PC-9 (cell line): ENCODE results near the gene CCDC136. TPM values are rescaled to one million over a fixed set of nuclear protein-coding genes. Genes with fewer than 3 reads are reported as not detected.

Source experiments
- BruUV-seq: library from RNA; stranded (reverse); fragments of 400-500 nt; replicated peaks from 2 replicates; lab custom pipeline; 2021; lab: Mats Ljungman, UMichigan
- CTCF ChIA-PET: fragments of 300-600 bp; sonication (Branson Sonifier 250); formaldehyde crosslinking; loops from one replicate; lab custom pipeline; 2022; ENCODE audit warnings: antibody characterized with exemption; lab: Charles Lee
- POLR2A ChIA-PET: fragments of 300-600 bp; sonication (Branson Sonifier 250); formaldehyde crosslinking; loops from one replicate; lab custom pipeline; 2022; ENCODE audit warnings: antibody characterized with exemption; ENCODE audit not compliant: unreplicated experiment; lab: Charles Lee
- DNase-seq, 2 experiments: peaks; one replicate each; pipeline versions ENCODE4 v3.0.0 to v3.0.0-alpha.2; 2015 to 2022; ENCODE audit warnings: mixed read lengths in 1 of 2
- H2AFZ ChIP-seq: fragments of 200-600 bp; sonication (generic); 2 replicates; pipeline ENCODE4 v1.8.1; 2017; ENCODE audit warnings: antibody characterized with exemption
- H3F3A ChIP-seq: fragments of 200-600 bp; sonication (generic); 2 replicates; pipeline ENCODE4 v1.8.1; 2017; ENCODE audit warnings: antibody characterized with exemption, mild to moderate bottlenecking, low read depth; ENCODE audit not compliant: insufficient read depth
- H3K27ac ChIP-seq: fragments of 200-600 bp; sonication (generic); 2 replicates; pipeline ENCODE4 v1.6.1; 2016; ENCODE audit warnings: mixed run types
- H3K27me3 ChIP-seq: fragments of 200-600 bp; sonication (generic); 2 replicates; pipeline ENCODE4 v1.6.1; 2016; ENCODE audit warnings: low read depth, mixed run types; ENCODE audit not compliant: insufficient read depth
- H3K36me3 ChIP-seq: fragments of 200-600 bp; sonication (generic); 2 replicates; pipeline ENCODE4 v1.6.1; 2016; ENCODE audit warnings: low read depth, mixed run types
- H3K4me1 ChIP-seq: fragments of 200-600 bp; sonication (generic); replicated peaks from 2 replicates; pipeline ENCODE4 v1.6.1; 2016; ENCODE audit warnings: mixed run types; ENCODE audit not compliant: insufficient read depth
- H3K4me2 ChIP-seq: fragments of 200-600 bp; sonication (generic); 2 replicates; pipeline ENCODE4 v1.6.1; 2017; ENCODE audit warnings: mixed run types
- H3K4me3 ChIP-seq: fragments of 200-600 bp; sonication (generic); 2 replicates; pipeline ENCODE4 v1.6.1; 2016; ENCODE audit warnings: mixed run types
- H3K79me2 ChIP-seq: fragments of 200-600 bp; sonication (generic); 2 replicates; pipeline ENCODE4 v1.6.1; 2017; ENCODE audit warnings: low read depth, mixed run types
- H3K9me2 ChIP-seq: fragments of 200-600 bp; sonication (generic); 2 replicates; pipeline ENCODE4 v1.8.1; 2017; ENCODE audit warnings: mild to moderate bottlenecking; ENCODE audit not compliant: insufficient read depth
- H3K9me3 ChIP-seq: fragments of 200-600 bp; sonication (generic); 2 replicates; pipeline ENCODE4 v1.8.1; 2016; ENCODE audit warnings: low read depth; ENCODE audit not compliant: insufficient read depth
- H4K20me1 ChIP-seq: fragments of 200-600 bp; sonication (generic); 2 replicates; pipeline ENCODE4 v1.8.1; 2017; ENCODE audit not compliant: insufficient read depth
- EZH2 ChIP-seq: fragments of 200-600 bp; sonication (generic); IDR thresholded peaks from 2 replicates; pipeline ENCODE4 v1.8.0; 2017; ENCODE audit warnings: antibody characterized with exemption, low read depth
- intact Hi-C: fragments of 100-400 bp; cut with micrococcal nuclease; formaldehyde crosslinking; loops from one replicate; pipeline ENCODE4 v1.10.0; 2022; ENCODE audit not compliant: unreplicated experiment
- total RNA-seq: library from RNA; stranded (reverse); gene quantifications from 2 replicates; pipeline ENCODE4 v1.2.3, GENCODE V29; 2021
- TF ChIP-seq, protein P1 (sequence below): fragments of 200-600 bp; sonication (generic); conservative IDR thresholded peaks from 2 replicates; pipeline ENCODE4 v1.6.1; 2017; ENCODE audit warnings: mixed run types, antibody characterized with exemption, mild to moderate bottlenecking, moderate library complexity

The CCDC136 gene
- total RNA-seq, 1 experiment from 2014 or later: 7.1 TPM

DNA sequence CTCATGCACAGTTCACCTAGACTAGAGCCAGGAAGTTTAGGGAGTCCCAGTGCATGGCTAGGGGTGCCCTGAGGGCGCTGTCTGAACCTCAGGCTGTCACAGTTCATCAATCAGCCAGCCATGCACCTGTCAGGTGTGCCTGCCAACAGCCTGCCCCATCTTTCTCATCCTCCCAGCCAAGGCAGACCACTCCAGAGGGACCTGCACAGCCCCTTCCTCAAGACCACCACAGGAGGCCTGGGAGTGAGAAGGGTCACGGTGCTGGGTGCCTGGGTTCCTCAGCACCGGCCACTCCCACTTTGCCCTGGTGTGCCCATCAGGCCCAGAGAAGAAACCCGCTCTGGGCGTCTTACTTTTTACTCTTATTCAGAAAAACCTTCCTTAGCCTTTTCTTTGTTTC lies 79.3 kb downstream of the CCDC136 start:
- H3K27ac ChIP-seq: no peak overlapping the region
- no peaks in the 10 kb centered on the region for H3K9me3 ChIP-seq
- H3K27me3 ChIP-seq: no peaks in the 10 kb centered on the region
- TF ChIP-seq EZH2: no peak
- TF ChIP-seq, protein P1, sequence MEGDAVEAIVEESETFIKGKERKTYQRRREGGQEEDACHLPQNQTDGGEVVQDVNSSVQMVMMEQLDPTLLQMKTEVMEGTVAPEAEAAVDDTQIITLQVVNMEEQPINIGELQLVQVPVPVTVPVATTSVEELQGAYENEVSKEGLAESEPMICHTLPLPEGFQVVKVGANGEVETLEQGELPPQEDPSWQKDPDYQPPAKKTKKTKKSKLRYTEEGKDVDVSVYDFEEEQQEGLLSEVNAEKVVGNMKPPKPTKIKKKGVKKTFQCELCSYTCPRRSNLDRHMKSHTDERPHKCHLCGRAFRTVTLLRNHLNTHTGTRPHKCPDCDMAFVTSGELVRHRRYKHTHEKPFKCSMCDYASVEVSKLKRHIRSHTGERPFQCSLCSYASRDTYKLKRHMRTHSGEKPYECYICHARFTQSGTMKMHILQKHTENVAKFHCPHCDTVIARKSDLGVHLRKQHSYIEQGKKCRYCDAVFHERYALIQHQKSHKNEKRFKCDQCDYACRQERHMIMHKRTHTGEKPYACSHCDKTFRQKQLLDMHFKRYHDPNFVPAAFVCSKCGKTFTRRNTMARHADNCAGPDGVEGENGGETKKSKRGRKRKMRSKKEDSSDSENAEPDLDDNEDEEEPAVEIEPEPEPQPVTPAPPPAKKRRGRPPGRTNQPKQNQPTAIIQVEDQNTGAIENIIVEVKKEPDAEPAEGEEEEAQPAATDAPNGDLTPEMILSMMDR: no peak
- H4K20me1 ChIP-seq: no peaks in the 10 kb centered on the region
- no peaks in the 10 kb centered on the region for H3K9me2 ChIP-seq
- peaks cover 38% of the 10 kb centered on the region for H3K4me1 ChIP-seq
- no TSS peak for BruUV-seq
- H3K36me3 ChIP-seq: no peaks in the 10 kb centered on the region
- no peak overlapping the region for H3K4me3 ChIP-seq
- POLR2A ChIA-PET: no interaction called here
- peak in 1 of 2 experiments; percentile 41 for DNase-seq
- H2AFZ ChIP-seq: no peak overlapping the region
- intact Hi-C loops: no loop called here
- H3F3A ChIP-seq: peaks cover 34% of the 10 kb centered on the region
- CTCF ChIA-PET: interaction anchor here (0.6 kb wide), 1 partner anchor 493 kb away, joined by 11 read pairs; no protein-coding TSS in a partner anchor
- no peaks in the 10 kb centered on the region for H3K79me2 ChIP-seq
- H3K4me2 ChIP-seq: no peak overlapping the region

Other genes with a start within 250 kb of the CCDC136 start
- 0.57 and 0.78 TPM in 2 replicates for gene GARIN1A, start 119.7 kb upstream of the CCDC136 start, total RNA-seq
- 109 and 152 TPM in 2 replicates for gene CALU, start 52.6 kb upstream of the CCDC136 start, total RNA-seq
- not detected in 2 replicates for gene OPN1SW, start 16.2 kb upstream of the CCDC136 start, total RNA-seq
- gene FLNC, start 38.4 kb downstream of the CCDC136 start, total RNA-seq: 75.5 and 96.6 TPM in 2 replicates
- 114 and 169 TPM in 2 replicates for gene ATP6V1F, start 70.9 kb downstream of the CCDC136 start, total RNA-seq
- gene KCP, start 118.7 kb downstream of the CCDC136 start, total RNA-seq: 9.9 and 15.4 TPM in 2 replicates
- gene IRF5, start 146.0 kb downstream of the CCDC136 start, total RNA-seq: 3.4 and 5.8 TPM in 2 replicates